HG03432 (cell line): Measurements from ENCODE around the gene GALNS.
"Not testable (repeated sequence)": the region's sequence is repeated elsewhere in the genome, so short reads cannot be mapped to it uniquely, and the experiment has no call there.

Source experiments
- ATAC-seq: cut with Tn5 transposase; IDR thresholded peaks from one replicate; pipeline ENCODE4 v1.9.1; 2021; ENCODE audit warnings: mild to moderate bottlenecking, moderate library complexity; ENCODE audit not compliant: unreplicated experiment

The GALNS gene

DNA sequence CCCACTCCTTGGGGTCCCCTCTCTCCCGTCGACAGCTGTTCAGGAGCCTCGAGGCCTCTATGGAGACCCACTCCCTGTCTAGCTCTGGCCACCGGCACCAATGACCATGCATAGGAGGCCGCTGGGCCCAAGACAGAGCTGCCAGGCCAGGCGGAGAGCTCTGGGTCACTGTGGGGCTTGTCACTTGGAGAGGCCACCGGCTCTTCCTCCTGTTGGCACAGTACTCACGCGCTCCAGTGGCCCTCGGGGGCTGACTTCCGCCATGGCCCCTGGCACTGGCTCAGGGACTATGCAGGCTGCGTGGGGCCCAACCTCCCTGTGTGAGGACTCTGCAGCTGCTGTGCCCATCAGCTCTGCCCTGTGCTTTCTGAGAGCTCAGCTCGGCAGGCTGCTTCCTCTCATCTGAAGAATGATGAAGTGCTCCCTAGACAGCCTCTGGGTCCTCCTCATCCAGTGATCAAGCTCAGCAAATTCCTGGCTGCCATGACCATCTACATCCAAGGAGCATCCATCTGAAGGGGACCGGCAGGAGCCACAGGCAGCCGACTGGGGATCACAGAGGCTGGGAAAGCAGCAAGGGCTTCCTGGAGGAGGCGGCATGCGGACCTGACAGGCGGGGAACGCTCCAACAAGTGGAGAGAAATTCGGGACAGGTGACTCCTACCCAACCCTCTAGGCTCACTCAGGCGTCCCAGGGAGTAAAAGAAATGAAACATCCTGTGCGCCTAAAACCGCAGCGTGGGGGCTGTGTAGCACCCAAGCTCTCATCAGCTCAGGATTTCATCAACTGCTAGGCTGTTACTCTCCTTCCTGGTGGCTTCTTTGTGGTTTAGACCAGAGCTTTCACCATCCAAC lies 16.8 kb downstream of the GALNS start:
- ATAC-seq: no peak

DNA sequence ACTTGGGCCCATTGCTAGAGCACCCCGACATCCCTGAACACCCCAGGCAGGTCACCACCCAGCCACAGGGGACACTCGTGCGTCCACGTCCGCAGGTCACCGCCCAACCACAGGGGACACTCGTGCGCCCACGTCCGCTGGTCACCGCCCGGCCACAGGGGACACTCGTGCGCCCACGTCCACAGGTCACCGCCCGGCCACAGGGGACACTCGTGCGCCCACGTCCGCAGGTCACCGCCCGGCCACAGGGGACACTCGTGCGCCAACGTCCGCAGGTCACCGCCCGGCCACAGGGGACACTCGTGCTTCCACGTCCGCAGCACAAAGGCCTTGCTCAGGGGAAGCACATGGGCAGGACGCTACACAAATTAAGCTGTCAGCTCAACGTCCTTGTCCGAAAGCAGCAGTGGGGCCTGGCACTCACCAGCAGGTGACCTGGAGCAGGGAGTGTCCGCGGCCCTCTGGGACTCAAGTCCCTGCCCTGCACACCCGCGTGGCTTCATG lies 17.7 kb downstream of the GALNS start:
- no peak for ATAC-seq

DNA sequence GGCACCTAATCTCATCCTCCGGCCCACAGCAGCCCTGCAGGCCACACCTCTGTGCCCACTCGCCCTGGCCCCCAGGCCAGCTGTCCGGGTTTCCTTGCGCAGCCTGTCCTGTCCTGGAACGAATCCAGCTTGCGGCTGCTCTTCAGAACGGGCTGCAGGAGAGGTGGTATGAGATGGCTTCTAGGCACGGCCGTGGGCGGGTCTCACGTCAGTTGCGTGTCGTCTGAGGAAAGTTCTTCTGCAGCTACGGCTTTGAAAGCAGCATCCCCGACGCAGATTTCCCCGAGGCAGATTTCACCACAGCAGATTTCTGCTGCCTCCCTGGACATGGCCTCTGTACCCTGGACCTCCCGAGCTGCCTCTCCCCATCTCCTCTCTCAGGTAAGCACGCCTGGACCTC lies 18.2 kb downstream of the GALNS start:
- ATAC-seq: no peak

- ATAC-seq: no peak
These were observed 18.9 kb downstream of the GALNS start for GRCh38 chr16:88837806-88838205.

DNA sequence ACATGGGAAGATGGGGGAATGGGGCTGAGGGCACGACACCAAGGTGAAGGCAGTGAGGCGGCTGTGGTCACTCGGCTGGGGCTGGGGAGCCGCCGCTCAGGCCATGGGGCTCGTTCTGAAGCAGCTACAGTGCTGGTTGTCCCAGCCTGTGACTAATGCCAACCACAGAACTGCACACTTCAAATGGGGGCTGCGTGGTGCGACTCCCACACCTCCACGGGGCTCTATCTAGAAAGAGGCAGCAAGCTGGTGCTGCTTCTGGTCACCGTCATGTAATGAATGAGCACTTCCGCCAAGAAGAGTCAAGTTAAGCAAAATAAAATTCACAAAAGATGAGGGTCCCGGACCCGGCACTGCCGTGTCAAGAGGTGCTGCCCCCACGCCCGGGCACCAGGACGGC lies 20.0 kb downstream of the GALNS start:
- no peak for ATAC-seq

GRCh38 chr16:88835818-88836217 lies 20.9 kb downstream of the GALNS start:
- no peak for ATAC-seq

GRCh38 chr16:88835383-88835782 lies 21.4 kb downstream of the GALNS start:
- no peak for ATAC-seq

DNA sequence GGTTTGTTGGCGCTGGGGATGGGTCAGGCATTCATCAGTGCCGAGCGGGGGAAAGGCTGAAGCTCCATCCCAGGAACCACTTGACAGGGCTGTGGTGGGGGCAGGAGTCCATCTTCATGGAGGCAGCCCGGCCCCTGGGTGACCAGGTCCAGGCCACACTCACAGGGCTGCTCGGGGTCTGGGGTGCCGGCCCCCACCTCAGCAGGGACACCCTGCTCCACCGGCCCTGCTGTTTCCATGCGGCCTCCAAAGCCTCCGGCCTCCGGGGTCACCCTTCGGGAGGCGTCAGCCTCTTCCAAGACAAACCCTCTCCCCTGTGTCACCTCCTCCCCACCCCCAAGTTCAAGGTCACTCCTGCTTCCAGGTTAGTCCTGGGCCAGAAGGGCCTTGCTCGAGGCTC lies 22.1 kb downstream of the GALNS start:
- no peak for ATAC-seq

DNA sequence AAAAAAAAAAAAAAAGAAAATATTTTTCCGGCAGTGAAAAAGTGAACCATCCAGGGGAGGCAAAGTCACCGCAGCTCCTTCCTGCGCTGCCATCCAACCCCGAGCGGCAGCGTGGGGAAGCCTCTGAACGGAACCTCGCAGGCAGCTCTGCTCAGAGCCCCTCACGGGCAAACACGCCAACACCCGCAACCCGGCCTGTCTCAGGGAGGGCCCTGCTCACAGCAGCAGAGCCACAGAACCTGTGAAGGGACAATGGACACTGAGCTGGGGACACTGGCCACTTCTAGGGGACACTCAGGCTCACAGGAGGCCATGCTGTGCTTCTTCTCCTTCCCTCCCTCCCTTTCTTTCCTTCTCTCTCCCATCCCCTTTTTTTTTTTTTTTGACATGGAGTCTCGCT lies 23.7 kb downstream of the GALNS start:
- ATAC-seq: no peak

- no peak for ATAC-seq
These were observed 24.9 kb downstream of the GALNS start for GRCh38 chr16:88831838-88832237.

GRCh38 chr16:88830783-88831182 lies 26.0 kb downstream of the GALNS start:
- no peak for ATAC-seq

- no peak for ATAC-seq
These were observed 26.5 kb downstream of the GALNS start for GRCh38 chr16:88830258-88830657.

GRCh38 chr16:88828711-88829110 lies 28.0 kb downstream of the GALNS start:
- no peak for ATAC-seq

DNA sequence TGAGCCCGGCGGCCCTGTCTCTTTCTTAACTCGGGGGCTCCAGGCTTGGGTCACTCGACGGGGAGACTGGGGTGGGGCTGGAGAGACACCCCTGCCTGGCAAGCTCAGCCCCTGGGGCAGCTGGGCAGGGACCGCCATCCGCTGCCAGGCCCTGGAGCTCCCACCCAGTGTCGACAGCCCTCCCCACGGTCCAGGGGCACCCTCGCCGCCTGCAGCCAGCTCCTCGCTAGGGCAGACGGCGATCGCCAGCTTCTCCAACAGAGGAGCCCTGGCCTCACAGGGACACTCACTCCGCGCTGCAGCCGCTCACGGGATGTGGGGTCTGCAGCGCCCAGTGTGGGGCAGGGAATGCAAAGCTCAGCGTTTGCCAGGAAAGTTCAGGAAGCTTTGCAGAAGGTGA lies 29.0 kb downstream of the GALNS start:
- ATAC-seq: no peak

DNA sequence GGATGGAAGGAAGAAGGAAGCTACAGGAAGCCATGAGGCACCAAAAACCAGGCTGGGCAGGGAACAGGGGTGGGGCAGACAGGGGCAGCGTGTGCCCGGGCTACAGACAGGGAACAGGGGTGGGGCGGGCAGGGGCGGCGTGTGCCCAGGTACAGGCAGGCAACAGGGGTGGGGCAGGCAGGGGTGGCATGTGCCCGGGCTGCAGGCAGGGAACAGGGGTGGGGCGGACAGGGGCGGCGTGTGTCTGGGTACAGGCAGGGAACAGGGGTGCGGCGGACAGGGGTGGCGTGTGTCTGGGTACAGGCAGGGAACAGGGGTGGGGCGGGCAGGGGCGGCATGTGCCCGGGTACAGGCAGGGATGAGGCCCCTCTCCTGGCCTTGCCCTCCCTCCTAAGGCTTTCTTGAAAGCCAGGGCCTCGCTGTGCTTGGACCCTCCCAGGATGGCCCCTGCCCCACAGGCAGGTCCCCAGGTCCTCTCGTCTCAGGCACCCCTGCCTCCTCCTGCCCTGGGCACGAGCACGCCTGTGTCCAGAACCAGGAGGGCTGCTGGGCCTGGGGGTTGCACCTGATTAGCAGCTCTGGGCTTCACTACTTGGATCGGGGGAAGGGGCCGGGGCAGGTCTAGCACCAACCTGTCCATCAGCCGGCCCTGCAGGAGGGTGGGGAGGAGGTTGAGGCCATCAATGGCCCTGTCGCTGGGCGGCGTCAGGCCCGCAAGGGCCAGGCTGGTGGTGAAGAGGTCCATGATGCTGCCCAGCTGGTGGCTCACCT lies 30.5 kb downstream of the GALNS start:
- no peak for ATAC-seq

DNA sequence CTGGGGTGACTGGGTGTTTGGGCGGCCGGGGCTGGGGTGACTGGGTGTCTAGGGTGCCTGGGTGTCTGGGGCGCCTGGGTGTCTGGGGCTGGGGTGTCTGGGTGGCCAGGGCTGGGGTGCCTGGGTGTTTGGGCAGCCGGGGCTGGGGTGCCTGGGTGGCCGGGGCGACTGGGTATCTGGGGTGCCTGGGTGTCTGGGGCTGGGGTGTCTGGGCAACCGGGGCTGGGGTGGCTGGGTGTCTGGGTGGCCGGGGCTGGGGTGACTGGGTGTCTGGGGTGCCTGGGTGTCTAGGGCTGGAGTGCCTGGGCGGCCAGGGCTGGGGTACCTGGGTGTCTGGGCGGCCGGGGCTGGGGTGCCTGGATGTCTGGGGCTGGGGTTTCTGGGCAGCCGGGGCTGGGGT lies 31.6 kb downstream of the GALNS start:
- ATAC-seq: no peak

- no peak for ATAC-seq
These were observed 32.3 kb downstream of the GALNS start for GRCh38 chr16:88824256-88825077.

GRCh38 chr16:88823646-88824045 lies 33.1 kb downstream of the GALNS start:
- ATAC-seq: not testable (repeated sequence)

DNA sequence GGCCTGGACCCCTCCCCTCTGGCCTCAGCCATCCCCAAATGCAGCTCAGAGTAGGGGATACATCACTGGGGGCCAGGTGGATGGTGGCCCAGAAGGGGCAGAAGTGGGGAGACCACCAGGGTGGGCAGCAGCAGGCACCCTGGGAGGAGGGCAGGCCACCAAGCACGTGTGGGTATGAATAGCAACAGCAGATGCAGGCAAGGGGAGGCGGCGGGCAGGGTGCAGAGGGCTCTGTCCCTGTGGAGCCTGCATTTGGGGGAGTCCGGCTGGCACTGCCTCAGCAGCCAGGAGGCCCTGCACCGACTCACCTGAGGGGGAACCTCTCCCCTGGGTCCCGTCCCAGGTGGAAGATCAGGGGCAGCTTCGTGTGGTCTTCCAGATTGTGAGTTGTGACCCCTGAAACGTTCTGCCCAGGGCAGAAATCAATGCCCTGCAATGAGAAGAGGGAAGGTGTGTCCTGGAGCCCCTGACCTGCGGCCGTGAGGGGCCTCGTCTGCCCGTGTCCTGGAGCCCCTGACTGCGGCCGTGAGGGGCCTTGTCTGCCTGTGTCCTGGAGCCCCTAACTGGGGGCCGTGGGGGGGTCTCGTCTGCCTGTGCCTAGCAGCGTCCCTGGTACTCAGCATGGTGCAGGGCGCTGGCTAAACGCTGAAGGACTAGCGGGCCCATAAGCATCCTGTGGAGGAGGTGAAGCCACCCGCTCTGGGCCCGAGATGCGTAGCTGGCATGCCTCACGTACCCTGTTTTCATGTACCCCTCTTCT lies 34.3 kb downstream of the GALNS start:
- no peak for ATAC-seq

- no peak for ATAC-seq
These were observed 35.4 kb downstream of the GALNS start for GRCh38 chr16:88821168-88821850.
